A172 (cell line): ENCODE data around the gene SHLD2. TPM values are rescaled to one million over a fixed set of nuclear protein-coding genes. Genes with fewer than 3 reads are reported as not detected.
"Not testable (repeated sequence)": the region's sequence is repeated elsewhere in the genome, so short reads cannot be mapped to it uniquely, and the experiment has no call there.

ENCODE experiments used
- DNase-seq: peaks from one replicate; pipeline ENCODE4 v3.0.0-alpha.2; 2015; ENCODE audit warnings: low spot score
- total RNA-seq: library from RNA; depleted of rRNA; stranded (reverse); fragments of >200 nt; shearing (Covaris generic); gene quantifications from 2 replicates; pipeline ENCODE4 v1.2.3, GENCODE V29; 2014; rRNA removed

Gene SHLD2
- total RNA-seq, 1 experiment from 2014 or later, result 58.8 TPM

GRCh38 chr10:87213806-87214205 is 118.8 kb downstream of the SHLD2 start:
- DNase-seq, result not testable (repeated sequence)

- not testable (repeated sequence) for DNase-seq
These were observed 121.1 kb downstream of the SHLD2 start for GRCh38 chr10:87216120-87216519.

GRCh38 chr10:87219370-87219769 is 124.4 kb downstream of the SHLD2 start:
- not testable (repeated sequence) for DNase-seq

- not testable (repeated sequence) for DNase-seq
These were observed 127.8 kb downstream of the SHLD2 start for GRCh38 chr10:87222789-87223188.

GRCh38 chr10:87225148-87225547 is 130.1 kb downstream of the SHLD2 start, which contains the start of gene NUTM2A:
NUTM2A (plus strand) TSS chr10:87225448; CDS start chr10:87225831, 383 bp downstream.
- not testable (repeated sequence) for DNase-seq

GRCh38 chr10:87228247-87228646 is 133.2 kb downstream of the SHLD2 start:
- DNase-seq, result not testable (repeated sequence)

GRCh38 chr10:87229211-87229610 is 134.2 kb downstream of the SHLD2 start:
- not testable (repeated sequence) for DNase-seq

- DNase-seq, result not testable (repeated sequence)
These were observed 139.8 kb downstream of the SHLD2 start for GRCh38 chr10:87234854-87235253.

GRCh38 chr10:87237244-87237643 is 142.2 kb downstream of the SHLD2 start:
- DNase-seq, result not testable (repeated sequence)

GRCh38 chr10:87239346-87239808 is 144.4 kb downstream of the SHLD2 start:
- not testable (repeated sequence) for DNase-seq

Other genes with a start within 250 kb of the SHLD2 start
- 1.7 TPM in 1 of 2 replicates, not detected in the other for gene MMRN2, start 137.6 kb upstream of the SHLD2 start, total RNA-seq
- gene SNCG, start 136.6 kb upstream of the SHLD2 start, total RNA-seq, result 8.8 and 16.0 TPM in 2 replicates
- gene ADIRF, start 126.7 kb upstream of the SHLD2 start, total RNA-seq, result not detected in 2 replicates
- not detected in 2 replicates for gene FAM25A, start 74.9 kb upstream of the SHLD2 start, total RNA-seq
- gene GLUD1, start 363 bp upstream of the SHLD2 start, total RNA-seq, result 188 and 202 TPM in 2 replicates
- 0.26 and 0.36 TPM in 2 replicates for gene NUTM2A, start 130.2 kb downstream of the SHLD2 start, total RNA-seq